HG02884 (cell line): Measurements from ENCODE around the gene NPB.

Experiments
- ATAC-seq: cut with Tn5 transposase; IDR thresholded peaks from one replicate; pipeline ENCODE4 v1.9.1; 2021; ENCODE audit warnings: mild to moderate bottlenecking, moderate library complexity; ENCODE audit not compliant: unreplicated experiment

Gene NPB

GRCh38 chr17:81902023-81902652, at the start of gene NPB:
TSS of gene NPB (plus strand) at chr17:81902238. CDS start at chr17:81902278, 40 bp downstream.
- no peak for ATAC-seq

GRCh38 chr17:81854974-81855774, 46.9 kb upstream of the NPB start:
- no peak for ATAC-seq

DNA sequence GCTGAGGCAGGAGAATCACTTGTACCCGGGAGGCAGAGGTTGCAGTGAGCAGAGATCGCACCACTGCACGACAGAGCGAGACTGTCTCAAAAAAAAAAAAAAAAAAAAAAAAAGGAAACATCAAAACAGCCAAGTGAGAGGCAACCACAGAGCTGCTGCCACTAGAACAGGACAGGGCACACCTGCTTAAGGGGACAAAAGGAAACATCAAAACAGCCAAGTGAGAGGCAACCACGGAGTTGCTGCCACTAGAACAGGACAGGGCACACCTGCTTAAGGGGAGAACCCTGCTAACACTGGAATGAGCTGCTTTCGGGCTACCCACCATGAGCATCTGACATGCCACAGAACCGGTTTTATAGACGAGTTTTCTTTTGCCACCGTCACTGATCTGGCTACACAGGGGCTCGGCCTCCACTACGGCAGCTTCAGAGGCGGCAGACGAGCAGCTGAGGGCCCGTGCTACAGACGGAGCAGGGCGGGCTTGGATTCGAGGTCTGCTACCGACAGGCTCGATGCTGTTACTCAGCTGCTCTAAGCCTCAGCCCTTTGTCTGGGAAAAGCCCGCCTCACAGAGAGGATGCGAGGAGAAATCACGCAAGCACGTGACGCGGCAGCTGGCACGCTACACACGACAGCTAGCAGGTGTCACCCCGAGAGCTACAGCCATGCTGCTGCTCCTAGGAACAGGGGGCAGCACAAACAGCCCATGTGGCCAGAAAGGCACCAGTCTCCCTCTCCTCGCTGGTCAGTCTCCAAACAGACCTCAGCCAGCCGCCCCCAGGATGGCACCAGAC, 43.7 kb upstream of the NPB start:
- ATAC-seq, result no peak

GRCh38 chr17:81858967-81859905, 42.8 kb upstream of the NPB start:
- no peak for ATAC-seq

DNA sequence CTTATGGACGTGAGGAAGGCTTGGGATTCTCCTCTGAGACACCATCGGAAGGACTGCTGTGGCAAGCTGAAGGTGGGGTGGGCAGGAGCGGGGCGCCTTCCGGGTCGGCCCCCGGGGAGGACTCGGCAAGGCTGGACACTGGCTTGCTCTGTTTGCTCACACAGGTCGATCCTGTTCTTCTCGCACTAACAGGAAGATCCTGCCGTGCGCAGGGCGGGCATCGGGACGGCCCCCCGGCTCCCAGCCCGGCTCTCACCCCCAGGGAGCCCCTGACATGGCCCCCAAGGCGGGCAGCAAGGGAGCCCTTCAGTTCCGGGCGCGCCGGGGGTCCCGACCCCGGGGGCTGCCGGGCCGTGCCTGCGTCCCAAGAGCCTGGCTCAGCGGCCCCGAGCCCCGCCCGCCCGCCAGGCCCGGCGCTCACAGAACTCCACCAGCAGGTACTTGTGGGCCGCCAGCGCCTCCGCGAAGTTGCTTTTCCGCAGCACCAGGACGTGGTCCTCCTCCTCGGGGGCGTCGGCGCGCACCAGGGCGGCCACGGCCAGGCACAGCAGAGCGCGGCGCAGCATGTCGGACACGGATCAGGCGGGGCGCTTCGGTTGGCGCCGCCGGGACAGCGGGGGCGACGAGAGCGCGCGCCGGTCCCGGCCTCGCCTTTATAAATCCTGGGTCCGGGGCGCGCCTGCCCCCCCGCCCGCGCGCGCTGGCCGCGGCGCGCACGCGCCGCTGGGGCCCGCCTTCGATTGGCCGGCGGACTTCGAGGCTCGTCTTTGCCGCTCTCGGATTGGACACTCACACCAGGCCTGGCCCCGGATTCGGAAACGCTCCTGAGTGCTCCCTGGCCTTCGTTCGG, 41.9 kb upstream of the NPB start, which contains the start of gene P4HB:
P4HB (minus strand) TSS at position 630 of the 850 bp plus-strand sequence; CDS start at position 566, 64 bp downstream.
- ATAC-seq, result no peak

DNA sequence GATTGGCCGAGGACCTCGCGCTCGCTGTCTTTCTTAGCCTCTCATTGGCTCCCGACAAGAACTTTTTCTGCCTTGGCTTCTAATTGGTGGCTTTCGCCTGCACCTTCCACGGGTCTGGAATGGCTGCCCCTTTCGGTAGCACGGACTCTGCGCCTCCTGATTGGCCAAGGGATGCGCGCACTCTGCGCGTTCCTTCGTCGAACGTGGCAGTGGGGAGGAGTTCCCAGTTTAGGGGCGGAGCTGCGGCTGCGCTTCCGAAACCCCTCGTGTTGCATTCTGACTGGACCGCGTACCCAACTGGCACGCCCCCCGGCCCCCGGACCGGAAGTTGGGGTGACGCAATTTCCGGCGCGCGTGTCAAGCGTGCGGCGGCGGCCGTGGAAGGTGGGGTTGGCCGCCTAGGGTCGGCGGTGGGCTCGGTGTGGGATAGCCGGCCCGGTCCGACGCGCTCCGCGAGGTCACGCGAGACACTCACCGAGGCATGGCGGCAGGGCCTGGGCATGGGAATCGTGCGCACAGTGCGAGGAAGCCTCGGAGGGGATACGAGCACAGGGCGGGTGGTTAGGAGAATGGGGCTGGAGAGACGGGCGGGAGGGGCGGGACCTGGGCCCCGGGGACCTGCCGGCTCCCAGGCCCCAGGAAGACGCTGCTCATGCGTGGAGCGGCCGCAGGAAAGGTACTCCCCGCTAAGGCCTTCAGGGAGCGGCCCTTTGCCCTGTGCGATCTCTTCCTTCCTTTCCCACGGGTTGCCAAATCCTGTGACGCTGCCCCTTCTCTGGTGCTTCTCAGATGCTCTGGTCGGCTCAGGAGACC, 41.1 kb upstream of the NPB start:
- ATAC-seq, result peak; percentile 77

DNA sequence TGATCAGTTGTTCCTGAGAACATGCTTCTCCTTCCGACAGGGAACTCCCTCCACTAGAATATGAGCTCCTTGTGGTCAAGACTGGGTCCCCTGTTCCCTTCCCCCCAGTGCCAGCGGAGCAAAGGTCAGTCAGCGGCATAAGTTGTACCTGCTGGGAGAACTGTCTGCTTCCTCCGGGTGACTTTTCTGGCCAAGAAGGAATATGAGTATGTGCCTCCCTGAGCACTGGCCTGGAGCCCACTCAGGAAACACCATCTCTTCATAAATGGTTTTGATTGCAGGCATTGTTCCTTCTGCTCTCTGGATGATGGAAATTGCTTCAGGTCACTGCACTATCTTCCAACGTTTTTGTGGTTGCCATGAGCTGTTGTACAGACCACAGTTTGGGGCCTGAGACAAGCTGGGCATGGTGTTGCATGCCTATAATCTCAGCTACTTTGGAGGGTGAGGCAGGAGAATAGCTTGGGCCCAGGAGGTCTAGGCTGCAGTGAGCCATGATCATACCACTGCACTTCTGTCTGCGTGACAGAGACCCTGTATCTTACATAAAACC, 38.8 kb upstream of the NPB start:
- ATAC-seq, result no peak

- ATAC-seq, result no peak
Observed at GRCh38 chr17:81863833-81864768, 37.9 kb upstream of the NPB start.

DNA sequence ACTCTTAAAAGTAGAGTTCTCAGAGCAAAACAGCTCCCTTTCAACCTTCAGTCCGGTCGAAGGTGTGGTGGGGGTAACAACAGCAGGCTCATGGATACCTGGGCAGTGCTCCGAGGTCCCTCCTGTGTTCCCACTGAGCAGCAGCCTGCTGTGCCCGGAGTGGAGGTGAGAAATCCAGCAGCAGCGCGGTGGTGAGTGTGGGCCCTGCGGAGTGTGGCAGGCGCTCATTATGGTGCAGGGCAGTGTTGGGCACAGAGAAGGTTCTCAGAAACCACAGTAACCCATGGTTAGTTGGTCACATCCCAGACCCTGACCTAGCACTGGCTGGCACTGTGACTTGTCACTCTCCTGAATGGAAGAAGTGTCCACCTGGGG, 36.7 kb upstream of the NPB start:
- ATAC-seq, result no peak

DNA sequence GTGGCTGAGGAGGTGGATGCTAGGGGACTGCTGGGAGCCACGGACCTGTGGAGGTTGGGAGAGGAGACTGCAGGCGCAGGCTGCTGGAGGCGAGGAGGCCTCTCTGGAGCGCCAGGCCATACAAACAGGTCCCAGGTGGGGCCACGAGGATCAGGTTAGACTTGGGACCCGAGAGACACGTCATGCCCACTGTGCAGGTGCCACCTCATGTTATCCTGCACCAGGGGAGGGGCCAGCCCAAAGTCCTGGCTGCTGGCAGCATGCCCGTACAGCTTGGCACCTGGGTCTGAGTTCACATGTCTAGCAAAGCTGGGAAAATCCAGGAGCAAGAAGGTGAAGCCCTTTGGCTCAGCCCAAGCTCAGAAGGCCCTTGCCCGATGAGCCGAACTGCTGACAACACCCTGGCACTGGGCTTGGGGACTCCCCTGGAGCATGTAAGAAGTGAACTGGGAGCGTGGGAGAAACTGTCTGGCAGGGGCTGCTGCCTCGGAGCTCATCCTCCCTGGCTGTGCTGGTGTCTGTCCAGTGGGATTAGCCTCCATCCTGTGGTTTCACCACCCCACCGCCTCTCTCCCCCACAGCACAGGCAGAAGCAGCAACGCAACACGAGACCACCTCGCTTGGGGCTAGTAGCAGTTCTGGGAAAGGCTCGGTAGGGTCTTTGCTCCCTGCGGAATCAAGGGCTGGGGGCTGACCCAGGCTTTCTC, 36.2 kb upstream of the NPB start:
- no peak for ATAC-seq

DNA sequence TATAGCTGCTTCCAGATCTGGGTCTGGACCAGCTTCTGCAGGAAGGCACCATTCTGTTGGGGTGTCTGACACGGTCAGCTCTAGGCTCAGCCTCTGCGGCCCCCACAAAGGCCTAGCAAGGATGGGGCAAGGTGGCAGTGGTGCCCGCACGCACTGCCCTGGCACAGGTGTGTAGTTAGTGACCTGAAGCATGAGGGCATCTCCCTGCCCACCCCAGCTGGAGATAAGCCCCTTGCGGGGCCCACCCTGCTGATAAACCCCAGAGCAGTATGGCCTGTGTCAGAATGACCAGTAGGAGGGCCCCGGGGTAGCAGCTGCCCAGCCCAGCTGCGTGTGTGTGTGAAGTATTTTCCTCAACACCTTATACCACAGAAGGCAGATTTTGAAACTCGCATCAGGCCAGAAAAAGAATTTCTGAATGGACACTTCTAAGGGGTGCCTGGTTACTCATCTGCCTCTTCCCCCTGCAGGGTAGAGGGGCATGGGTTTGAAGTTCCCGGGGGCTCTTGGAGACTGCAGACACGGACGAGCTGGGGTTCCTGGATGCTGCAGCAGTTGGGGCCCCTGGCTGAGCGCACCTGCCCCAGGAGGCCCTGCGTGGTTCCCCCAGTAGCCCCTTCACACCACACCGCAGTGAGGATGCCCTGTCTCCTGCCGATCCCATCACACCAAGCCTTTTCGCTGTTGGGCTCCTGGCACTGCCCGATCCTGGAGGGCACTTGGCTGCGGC, 35.4 kb upstream of the NPB start:
- ATAC-seq, result no peak

GRCh38 chr17:81867170-81867990, 34.7 kb upstream of the NPB start:
- ATAC-seq, result no peak

GRCh38 chr17:81867991-81868673, 33.9 kb upstream of the NPB start:
- ATAC-seq, result no peak

- ATAC-seq, result no peak
Observed at GRCh38 chr17:81868674-81869220, 33.3 kb upstream of the NPB start.
